ENCODE measurements around the gene FCER1G. TPM values are rescaled to one million over a fixed set of nuclear protein-coding genes. Genes with fewer than 3 reads are reported as not detected.

Gene FCER1G
- total RNA-seq, 1 donor: 0.43 TPM

- no peak for DNase-seq (ENCODE audit: low read depth)
- peak overlapping the region; percentile 9 for H3K4me3 ChIP-seq (ENCODE audit: low read depth, low read length)
- TF ChIP-seq CTCF (IDR thresholded peaks at IDR 0.05; ENCODE audit: insufficient read depth, low read depth, low read length): no peak
These were observed 10.1 kb downstream of the FCER1G start for GRCh38 chr1:161225178-161225533.

- peak; percentile 76 for TF ChIP-seq CTCF (IDR thresholded peaks at IDR 0.05; ENCODE audit: insufficient read depth, low read depth, low read length)
- H3K4me3 ChIP-seq (ENCODE audit: low read depth, low read length): peak within 1 kb of the TSS; percentile 73
- peak; percentile 100 for DNase-seq (ENCODE audit: low read depth)
These were observed 10.6 kb downstream of the FCER1G start, which contains the start of gene TOMM40L for GRCh38 chr1:161225534-161226319. Gene TOMM40L, plus strand, starts transcription at chr1:161226060. Its CDS starts 430 bp downstream, at chr1:161226490.

DNA sequence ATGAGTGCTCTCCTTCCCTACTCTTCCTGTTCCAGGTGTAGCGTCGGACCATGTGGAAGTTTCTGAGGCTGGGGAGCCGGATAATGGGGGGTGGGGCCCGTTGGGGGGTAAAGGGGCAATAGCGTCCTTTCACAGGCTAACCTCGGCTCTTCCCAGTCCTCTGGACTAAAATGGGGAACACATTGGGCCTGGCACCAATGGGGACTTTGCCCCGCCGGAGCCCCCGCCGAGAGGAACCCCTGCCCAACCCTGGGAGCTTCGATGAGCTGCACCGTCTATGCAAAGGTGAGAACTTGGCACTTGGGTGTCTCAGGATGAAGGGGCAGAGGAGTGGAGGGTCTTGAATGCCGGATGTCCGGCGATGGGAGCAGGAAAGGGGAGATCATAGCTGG is 11.2 kb downstream of the FCER1G start:
- TF ChIP-seq CTCF (IDR thresholded peaks at IDR 0.05; ENCODE audit: insufficient read depth, low read depth, low read length): no peak
- no peak for DNase-seq (ENCODE audit: low read depth)
- H3K4me3 ChIP-seq (ENCODE audit: low read depth, low read length): peak overlapping the region; percentile 73

DNA sequence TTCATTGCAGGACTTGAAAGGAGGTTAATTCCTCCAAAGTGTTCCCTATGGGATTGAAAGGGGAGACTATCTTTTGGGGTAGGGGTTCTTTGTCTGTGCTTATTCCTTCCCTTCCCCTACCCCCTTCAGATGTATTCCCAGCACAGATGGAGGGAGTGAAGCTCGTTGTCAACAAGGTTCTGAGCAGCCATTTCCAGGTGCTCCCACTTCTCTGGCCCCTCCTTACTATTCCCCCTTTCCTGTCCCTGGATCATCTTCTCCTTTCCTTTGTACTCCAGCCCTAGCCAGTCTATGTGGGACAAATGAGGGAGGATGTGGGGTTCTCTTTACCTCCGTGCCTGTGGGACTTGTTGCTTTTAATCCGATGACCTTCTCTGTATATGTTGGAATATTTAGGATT is 11.7 kb downstream of the FCER1G start:
- no peak for TF ChIP-seq CTCF (IDR thresholded peaks at IDR 0.05; ENCODE audit: insufficient read depth, low read depth, low read length)
- DNase-seq (ENCODE audit: low read depth): no peak
- peak overlapping the region; percentile 73 for H3K4me3 ChIP-seq (ENCODE audit: low read depth, low read length)

GRCh38 chr1:161227196-161227871 is 12.2 kb downstream of the FCER1G start:
- peak; percentile 75 for TF ChIP-seq CTCF (IDR thresholded peaks at IDR 0.05; ENCODE audit: insufficient read depth, low read depth, low read length)
- H3K4me3 ChIP-seq (ENCODE audit: low read depth, low read length): no peak overlapping the region
- peak; percentile 77 for DNase-seq (ENCODE audit: low read depth)

- TF ChIP-seq CTCF (IDR thresholded peaks at IDR 0.05; ENCODE audit: insufficient read depth, low read depth, low read length): no peak
- H3K4me3 ChIP-seq (ENCODE audit: low read depth, low read length): no peak overlapping the region
- DNase-seq (ENCODE audit: low read depth): no peak
These were observed 12.9 kb downstream of the FCER1G start for GRCh38 chr1:161228032-161228431.
